Thoracic aorta (tissue), 2 donors: ENCODE data around the gene DLGAP1. TPM values are rescaled to one million over a fixed set of nuclear protein-coding genes. Genes with fewer than 3 reads are reported as not detected.

Experiments used
- ATAC-seq: fragments of 150-250 bp; one replicate; pipeline ENCODE4 v1.8.0; 2017; ENCODE audit warnings: low read depth; ENCODE audit not compliant: insufficient number of reproducible peaks, low FRiP score
- DNase-seq: peaks from one replicate; pipeline ENCODE4 v3.0.0-alpha.2; 2020; ENCODE audit warnings: low spot score
- H3K27ac ChIP-seq, 2 donors: fragments of 200-600 bp; sonication (generic); 1 replicate in 1 of 2; 2 replicates in 1 of 2; pipeline ENCODE4 v1.5.1; 2016; ENCODE audit warnings: mild to moderate bottlenecking in 2 of 2, moderate library complexity in 2 of 2
- H3K27me3 ChIP-seq: fragments of 200-600 bp; sonication (generic); replicated peaks from 2 replicates; pipeline ENCODE4 v1.6.0; 2016; ENCODE audit warnings: mild to moderate bottlenecking; ENCODE audit not compliant: insufficient read depth
- H3K36me3 ChIP-seq: fragments of 200-600 bp; sonication (generic); one replicate; pipeline ENCODE4 v1.5.1; 2016
- H3K4me1 ChIP-seq, 2 donors: fragments of 200-600 bp; sonication (generic); 1 replicate in 1 of 2; 2 replicates in 1 of 2; pipeline versions ENCODE4 v1.5.1 to v1.6.0; 2016; ENCODE audit warnings: low read depth in 2 of 2, mild to moderate bottlenecking in 1 of 2; ENCODE audit not compliant: control insufficient read depth in 1 of 2
- H3K4me3 ChIP-seq: fragments of 200-600 bp; sonication (generic); 2 replicates; pipeline ENCODE4 v1.5.1; 2016; ENCODE audit warnings: mild to moderate bottlenecking
- H3K9me3 ChIP-seq: fragments of 200-600 bp; sonication (generic); 2 replicates; pipeline ENCODE4 v1.5.1; 2016
- total RNA-seq, 2 donors: library from RNA; depleted of rRNA; stranded (reverse); fragments of >200 nt; gene quantifications; one replicate each; pipeline versions ENCODE4 v1.1.0 to v1.2.3, GENCODE V29; 2016
- TF ChIP-seq, protein P1 (sequence below): fragments of 200-600 bp; sonication (generic); IDR thresholded peaks from one replicate; pipeline ENCODE4 v1.5.1; 2019; ENCODE audit warnings: antibody characterized with exemption

The DLGAP1 gene
- total RNA-seq, 2 donors from 2014 or later = 7.3 to 19.0 TPM

DNA sequence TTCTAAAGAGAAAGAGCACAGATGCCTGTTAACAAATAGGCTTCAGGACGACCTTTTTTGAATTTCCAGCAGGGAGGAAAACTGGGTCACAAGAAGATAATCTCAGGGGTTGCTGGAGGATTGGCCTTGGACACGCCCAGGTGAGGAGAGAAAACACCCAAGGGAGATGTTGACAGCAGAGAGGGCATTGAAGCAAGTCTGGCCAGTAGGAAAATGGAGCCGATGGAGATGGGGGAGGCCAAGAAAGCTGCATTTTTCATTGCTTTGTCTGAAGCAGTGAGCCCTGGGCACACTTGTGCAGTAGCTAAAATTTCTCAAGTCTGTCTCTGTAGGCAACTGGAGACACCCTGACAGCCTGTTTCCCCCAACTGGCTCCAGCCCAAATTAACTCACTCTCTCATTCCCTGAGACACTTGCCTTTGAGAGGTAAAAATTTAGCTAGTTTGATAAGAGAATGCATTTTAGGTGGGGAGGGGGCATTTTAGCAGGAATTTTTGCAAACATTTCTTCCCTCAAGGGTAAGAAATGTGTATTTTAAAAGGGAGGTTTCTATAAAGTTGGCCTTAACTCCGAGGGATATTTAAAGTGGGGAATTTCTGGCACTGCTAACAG is 839.6 kb downstream of the DLGAP1 start:
- DNase-seq (no peak), ATAC-seq (no peak)
- TF ChIP-seq, protein P1, sequence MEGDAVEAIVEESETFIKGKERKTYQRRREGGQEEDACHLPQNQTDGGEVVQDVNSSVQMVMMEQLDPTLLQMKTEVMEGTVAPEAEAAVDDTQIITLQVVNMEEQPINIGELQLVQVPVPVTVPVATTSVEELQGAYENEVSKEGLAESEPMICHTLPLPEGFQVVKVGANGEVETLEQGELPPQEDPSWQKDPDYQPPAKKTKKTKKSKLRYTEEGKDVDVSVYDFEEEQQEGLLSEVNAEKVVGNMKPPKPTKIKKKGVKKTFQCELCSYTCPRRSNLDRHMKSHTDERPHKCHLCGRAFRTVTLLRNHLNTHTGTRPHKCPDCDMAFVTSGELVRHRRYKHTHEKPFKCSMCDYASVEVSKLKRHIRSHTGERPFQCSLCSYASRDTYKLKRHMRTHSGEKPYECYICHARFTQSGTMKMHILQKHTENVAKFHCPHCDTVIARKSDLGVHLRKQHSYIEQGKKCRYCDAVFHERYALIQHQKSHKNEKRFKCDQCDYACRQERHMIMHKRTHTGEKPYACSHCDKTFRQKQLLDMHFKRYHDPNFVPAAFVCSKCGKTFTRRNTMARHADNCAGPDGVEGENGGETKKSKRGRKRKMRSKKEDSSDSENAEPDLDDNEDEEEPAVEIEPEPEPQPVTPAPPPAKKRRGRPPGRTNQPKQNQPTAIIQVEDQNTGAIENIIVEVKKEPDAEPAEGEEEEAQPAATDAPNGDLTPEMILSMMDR = no peak
- no peaks in the 10 kb centered on the region for H3K9me3 ChIP-seq
- no peaks in the 10 kb centered on the region for H3K27me3 ChIP-seq
- H3K4me3 ChIP-seq = no peak overlapping the region
- no peaks in the 10 kb centered on the region for H3K36me3 ChIP-seq
- H3K4me1 ChIP-seq = no peaks in the 10 kb centered on the region
- H3K27ac ChIP-seq = no peak overlapping the region

DNA sequence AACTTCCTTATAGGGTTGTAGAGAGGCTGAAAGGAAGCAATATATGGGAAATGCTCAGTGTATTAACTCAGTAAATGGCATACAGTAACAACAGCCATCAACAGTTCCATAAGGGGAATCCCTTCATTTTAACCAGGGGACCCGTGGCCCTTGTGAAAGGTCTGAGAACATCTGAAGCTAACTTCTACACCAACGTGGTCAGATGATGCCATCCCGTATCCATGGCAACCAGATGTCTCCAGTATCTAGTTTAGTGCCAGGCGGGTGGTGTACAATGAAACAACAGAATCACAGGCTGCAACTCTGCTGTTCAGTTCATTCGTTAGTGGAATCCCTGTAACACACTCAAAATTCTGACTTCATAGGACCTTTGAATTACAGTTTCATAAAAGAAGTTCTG is 842.8 kb downstream of the DLGAP1 start:
- ATAC-seq (no peak), DNase-seq (no peak)
- no peaks in the 10 kb centered on the region for H3K4me1 ChIP-seq
- TF ChIP-seq, protein P1 = no peak
- H3K4me3 ChIP-seq = no peak overlapping the region
- H3K9me3 ChIP-seq = no peaks in the 10 kb centered on the region
- H3K27ac ChIP-seq = no peak overlapping the region
- no peaks in the 10 kb centered on the region for H3K27me3 ChIP-seq
- H3K36me3 ChIP-seq = no peaks in the 10 kb centered on the region

DNA sequence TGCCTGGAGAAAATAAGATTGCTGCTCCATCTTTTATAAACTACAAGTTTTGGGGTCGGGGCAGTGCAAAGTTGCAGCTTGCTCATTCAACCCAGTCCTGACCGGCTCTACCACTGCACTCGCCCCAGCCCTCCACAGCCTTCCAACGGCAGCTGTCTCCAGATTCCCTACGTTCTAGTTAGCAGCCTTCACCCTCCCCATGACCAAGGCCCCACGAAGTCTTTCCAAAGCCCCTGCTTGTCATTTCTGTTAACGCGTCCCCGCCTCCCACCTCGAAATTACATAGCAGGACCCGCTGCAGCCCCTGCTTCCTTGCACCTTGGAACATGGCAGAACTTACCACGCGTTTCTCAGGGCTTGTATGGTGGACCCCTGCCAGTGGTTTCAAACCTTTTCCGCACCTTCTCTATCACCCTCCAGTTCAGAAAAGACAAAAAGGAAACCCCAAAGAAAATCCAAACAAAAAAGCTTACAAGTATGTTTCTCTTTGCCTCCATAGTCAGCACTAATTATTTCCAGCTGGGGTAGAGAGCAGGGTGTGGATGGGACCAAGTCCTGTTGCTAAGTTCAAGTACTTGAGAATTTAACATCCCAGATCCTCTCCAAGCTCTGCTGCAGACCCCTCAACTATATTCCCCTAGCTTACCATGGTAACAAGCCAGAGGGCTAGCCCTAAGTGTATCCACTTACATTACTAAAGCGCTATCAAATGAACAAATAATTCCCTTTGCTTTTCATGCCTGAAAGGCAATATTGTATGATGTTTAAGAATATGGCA is 843.6 kb downstream of the DLGAP1 start:
- TF ChIP-seq, protein P1 = no peak
- no peaks in the 10 kb centered on the region for H3K36me3 ChIP-seq
- DNase-seq = no peak
- ATAC-seq = no peak
- H3K27me3 ChIP-seq = no peaks in the 10 kb centered on the region
- H3K9me3 ChIP-seq = no peaks in the 10 kb centered on the region
- H3K4me1 ChIP-seq = no peaks in the 10 kb centered on the region
- no peak overlapping the region for H3K27ac ChIP-seq
- no peak overlapping the region for H3K4me3 ChIP-seq

DNA sequence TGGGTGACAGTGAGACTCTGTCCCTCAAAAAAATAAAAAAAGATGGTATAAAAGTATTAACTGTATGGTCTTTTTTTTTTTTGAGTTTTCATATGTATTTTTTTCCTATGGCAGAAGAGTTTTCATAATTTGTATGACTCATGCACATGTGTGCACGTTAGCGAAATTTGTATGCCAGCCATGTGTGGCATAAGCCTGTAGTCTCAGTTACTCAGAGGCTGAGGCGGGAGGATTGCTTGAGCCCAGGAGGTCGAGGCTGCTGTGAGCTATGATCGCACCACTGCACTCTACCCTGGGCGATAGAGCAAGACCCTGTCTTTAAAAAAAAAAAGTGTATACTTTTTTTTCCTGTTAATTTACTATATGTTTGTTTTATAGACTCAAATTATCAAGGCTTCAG is 844.3 kb downstream of the DLGAP1 start:
- Histone ChIP-seq H3K27ac (no peak overlapping the region), H3K27me3 (no peaks in the 10 kb centered on the region), H3K36me3 (no peaks in the 10 kb centered on the region), H3K4me3 (no peak overlapping the region), H3K9me3 (no peaks in the 10 kb centered on the region), H3K4me1 (peaks cover 0 to under 1% of the 10 kb centered on the region in 2 donors)
- TF ChIP-seq, protein P1 = no peak
- ATAC-seq = no peak
- DNase-seq = no peak

DNA sequence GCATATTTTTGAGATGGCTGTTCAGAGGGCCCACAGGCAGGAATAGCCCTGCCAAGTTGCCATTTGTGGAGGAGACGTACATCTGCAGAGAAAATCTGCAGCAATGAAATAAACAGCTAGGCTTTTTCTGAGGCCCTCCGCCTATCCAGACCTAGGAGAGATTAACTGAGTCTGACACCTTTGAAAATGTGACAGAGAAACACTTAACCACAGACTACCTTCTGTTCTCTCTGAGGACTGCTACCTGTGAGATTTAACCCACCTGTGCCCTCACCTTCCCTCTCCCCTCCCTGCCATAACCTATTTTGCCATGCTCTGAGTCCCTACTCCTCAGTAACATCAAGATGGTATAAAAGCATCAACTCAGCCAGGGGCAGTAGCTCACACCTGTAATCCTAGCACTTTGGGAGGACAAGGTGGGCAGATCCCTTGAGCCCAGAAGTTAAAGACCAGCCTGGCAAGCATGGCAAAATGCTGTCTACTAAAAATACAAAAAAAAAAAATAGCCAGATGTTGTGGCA is 844.9 kb downstream of the DLGAP1 start:
- no peaks in the 10 kb centered on the region for H3K9me3 ChIP-seq
- ATAC-seq (no peak), DNase-seq (no peak)
- H3K27me3 ChIP-seq = no peaks in the 10 kb centered on the region
- H3K4me1 ChIP-seq = peaks cover 5 to 6% of the 10 kb centered on the region in 2 donors
- TF ChIP-seq, protein P1 = no peak
- no peak overlapping the region for H3K27ac ChIP-seq
- H3K36me3 ChIP-seq = no peaks in the 10 kb centered on the region
- no peak overlapping the region for H3K4me3 ChIP-seq
